Fibroblast of lung (primary cell): ENCODE results near the gene CCDC154. TPM values are rescaled to one million over a fixed set of nuclear protein-coding genes. Genes with fewer than 3 reads are reported as not detected.

ENCODE experiments used
- DNase-seq, 2 donors: peaks; one replicate each; pipeline versions ENCODE4 v3.0.0 to v3.0.0-alpha.2; 2010; ENCODE audit warnings: low read depth in 2 of 2
- H2AFZ ChIP-seq: 2 replicates; pipeline ENCODE4 v1.5.1; 2012; ENCODE audit warnings: low read length, control low read depth, inconsistent platforms
- H3K27ac ChIP-seq: 2 replicates; pipeline ENCODE4 v1.5.1; 2011; ENCODE audit warnings: low read length, control low read depth; ENCODE audit not compliant: insufficient read depth
- H3K27me3 ChIP-seq: 2 replicates; pipeline ENCODE4 v1.5.1; 2011; ENCODE audit warnings: mild to moderate bottlenecking, low read length; ENCODE audit not compliant: control insufficient read depth, insufficient read depth
- H3K36me3 ChIP-seq: 2 replicates; pipeline ENCODE4 v1.5.1; 2011; ENCODE audit warnings: low read length; ENCODE audit not compliant: control insufficient read depth, insufficient read depth
- H3K4me1 ChIP-seq: 2 replicates; pipeline ENCODE4 v1.5.1; 2011; ENCODE audit warnings: low read length; ENCODE audit not compliant: control insufficient read depth, insufficient read depth; ENCODE audit errors: extremely low read depth
- H3K4me2 ChIP-seq: 2 replicates; pipeline ENCODE4 v1.5.1; 2011; ENCODE audit warnings: low read length, control low read depth; ENCODE audit not compliant: insufficient read depth; ENCODE audit errors: extremely low read depth
- H3K4me3 ChIP-seq, 4 experiments: fragments of 200-600 bp in 1 of 4; sonication (generic) in 1 of 4; replicated peaks in 1 of 4; 2 replicates each; pipeline ENCODE4 v1.5.1; 2011 to 2016; ENCODE audit warnings: low read length in 4 of 4, low read depth in 3 of 4, mild to moderate bottlenecking in 3 of 4, control low read depth in 2 of 4, inconsistent platforms in 1 of 4, mixed read lengths in 1 of 4; ENCODE audit not compliant: insufficient read depth in 1 of 4; ENCODE audit errors: control extremely low read depth in 1 of 4
- H3K79me2 ChIP-seq: 2 replicates; pipeline ENCODE4 v1.5.1; 2012; ENCODE audit warnings: mild to moderate bottlenecking, low read length, inconsistent platforms; ENCODE audit not compliant: control insufficient read depth, insufficient read depth
- H3K9ac ChIP-seq: 2 replicates; pipeline ENCODE4 v1.5.1; 2011; ENCODE audit warnings: mild to moderate bottlenecking, low read length, control low read depth; ENCODE audit not compliant: insufficient read depth
- H3K9me3 ChIP-seq: 2 replicates; pipeline ENCODE4 v1.5.1; 2012; ENCODE audit warnings: low read depth, low read length; ENCODE audit not compliant: control insufficient read depth, insufficient read depth
- H4K20me1 ChIP-seq: 2 replicates; pipeline ENCODE4 v1.5.1; 2011; ENCODE audit warnings: low read length; ENCODE audit not compliant: control insufficient read depth, insufficient read depth; ENCODE audit errors: extremely low read depth
- CTCF ChIP-seq, 2 donors: IDR thresholded peaks in 1 of 2; conservative IDR thresholded peaks in 1 of 2; 1 replicate in 1 of 2; 2 replicates in 1 of 2; pipeline ENCODE4 v1.5.1; 2011 to 2012; ENCODE audit warnings: low read length in 2 of 2, control low read depth in 1 of 2, inconsistent platforms in 1 of 2, low read depth in 1 of 2, mild to moderate bottlenecking in 1 of 2
- EZH2 ChIP-seq: IDR thresholded peaks from 2 replicates; pipeline ENCODE4 v1.5.1; 2012; ENCODE audit warnings: low read length, control low read depth, mild to moderate bottlenecking; ENCODE audit errors: missing control alignments
- polyA plus RNA-seq, 2 donors: library from polyadenylated mRNA; depleted of rRNA in 1 of 2; stranded (reverse) in 1 of 2; unstranded in 1 of 2; fragments of >200 nt; gene quantifications; 2 replicates each; pipeline ENCODE4 v1.2.1, GENCODE V29; 2011 to 2012; ENCODE audit warnings: missing spikeins in 1 of 2
- total RNA-seq: library from RNA; depleted of rRNA; stranded (reverse); fragments of >200 nt; gene quantifications from 2 replicates; pipeline ENCODE4 v1.2.1, GENCODE V29; 2014

Gene CCDC154
- total and polyA plus RNA-seq, 2 donors (not counting 1 experiment from before 2014, with no cell fraction given) = 0.02 to 0.50 TPM

GRCh38 chr16:1492082-1492922 lies 47.9 kb upstream of the CCDC154 start:
- Histone ChIP-seq H4K20me1 (no peaks in the 10 kb centered on the region), H2AFZ (peak overlapping the region; percentile 99), H3K4me3 (peak overlapping the region in 2 of 4 experiments; percentile 53 to 80), H3K36me3 (peaks cover 5% of the 10 kb centered on the region), H3K9me3 (no peaks in the 10 kb centered on the region), H3K79me2 (peaks cover 12% of the 10 kb centered on the region), H3K9ac (no peak overlapping the region), H3K27me3 (no peaks in the 10 kb centered on the region), H3K4me2 (peak overlapping the region; percentile 94), H3K4me1 (no peaks in the 10 kb centered on the region), H3K27ac (peak overlapping the region; percentile 91)
- TF ChIP-seq EZH2 = no peak
- TF ChIP-seq CTCF (conservative IDR thresholded peaks at IDR 0.05 in 1 of 2, IDR thresholded peaks at IDR 0.05 in 1 of 2; ENCODE audit: low read depth in 1 of 2, low read length in 2 of 2) = no peak
- no peak for DNase-seq

- Histone ChIP-seq H3K27me3 (no peaks in the 10 kb centered on the region), H3K36me3 (peaks cover 5% of the 10 kb centered on the region), H3K79me2 (peaks cover 12% of the 10 kb centered on the region), H3K4me1 (no peaks in the 10 kb centered on the region), H3K27ac (no peak overlapping the region), H3K4me2 (no peak overlapping the region), H2AFZ (no peak overlapping the region), H3K4me3 (no peak overlapping the region), H3K9ac (no peak overlapping the region), H3K9me3 (no peaks in the 10 kb centered on the region), H4K20me1 (no peaks in the 10 kb centered on the region)
- TF ChIP-seq CTCF (conservative IDR thresholded peaks at IDR 0.05 in 1 of 2, IDR thresholded peaks at IDR 0.05 in 1 of 2; ENCODE audit: low read depth in 1 of 2, low read length in 2 of 2) (no peak), EZH2 (no peak)
- DNase-seq = no peak
Measured at GRCh38 chr16:1491327-1491726, 47.0 kb upstream of the CCDC154 start.

- no peak for TF ChIP-seq EZH2
- no peak for TF ChIP-seq CTCF (conservative IDR thresholded peaks at IDR 0.05 in 1 of 2, IDR thresholded peaks at IDR 0.05 in 1 of 2; ENCODE audit: low read depth in 1 of 2, low read length in 2 of 2)
- no peak for DNase-seq
- no peaks in the 10 kb centered on the region for H3K36me3 ChIP-seq
- H3K4me3 ChIP-seq = no peak overlapping the region
- no peak overlapping the region for H3K4me2 ChIP-seq
- H3K27me3 ChIP-seq = no peaks in the 10 kb centered on the region
- no peaks in the 10 kb centered on the region for H3K4me1 ChIP-seq
- no peak overlapping the region for H2AFZ ChIP-seq
- peaks cover 5% of the 10 kb centered on the region for H3K79me2 ChIP-seq
- H3K27ac ChIP-seq = no peak overlapping the region
- no peaks in the 10 kb centered on the region for H3K9me3 ChIP-seq
- H4K20me1 ChIP-seq = no peaks in the 10 kb centered on the region
- no peak overlapping the region for H3K9ac ChIP-seq
Measured at GRCh38 chr16:1489077-1489476, 44.7 kb upstream of the CCDC154 start.
